HG02623 (cell line): ENCODE measurements around the gene FKBP10.
"Not testable (repeated sequence)": the region's sequence is repeated elsewhere in the genome, so short reads cannot be mapped to it uniquely, and the experiment has no call there.

ENCODE experiments used
- ATAC-seq: cut with Tn5 transposase; IDR thresholded peaks from one replicate; pipeline ENCODE4 v1.9.1; 2021; ENCODE audit warnings: moderate library complexity; ENCODE audit not compliant: unreplicated experiment

FKBP10 gene

DNA sequence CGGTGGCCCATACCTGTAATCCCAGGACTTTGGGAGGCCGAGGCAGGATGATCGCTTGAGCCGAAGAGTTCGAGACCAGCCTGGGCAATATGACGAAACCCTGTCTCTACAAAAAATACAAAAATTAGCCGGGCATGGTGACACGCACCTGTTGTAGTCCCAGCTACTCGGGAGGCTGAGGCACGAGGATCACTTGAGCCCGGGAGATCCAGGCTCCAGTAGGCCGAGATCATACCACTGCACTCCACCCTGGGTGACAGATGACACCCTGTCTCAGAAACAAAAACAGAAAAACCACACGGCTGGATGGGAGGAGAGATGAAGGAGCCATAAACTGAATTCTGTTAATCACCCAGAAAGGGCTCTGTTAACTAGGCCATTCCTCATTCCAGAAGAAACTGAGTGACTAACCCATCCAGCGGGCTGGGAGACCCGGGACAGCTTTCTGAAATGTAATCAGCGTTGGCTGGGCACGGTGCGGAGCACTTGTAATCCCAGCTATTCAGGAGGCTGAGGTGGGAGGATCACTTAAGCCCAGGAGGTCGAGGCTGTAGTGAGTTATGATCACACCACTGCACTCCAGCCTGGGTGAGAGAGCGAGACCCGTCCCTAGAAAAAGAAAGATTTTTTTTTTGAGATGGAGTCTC is 23.9 kb downstream of the FKBP10 start:
- ATAC-seq, result no peak

GRCh38 chr17:41837761-41838538 is 25.1 kb downstream of the FKBP10 start, which contains the start of gene KLHL10:
KLHL10 (plus strand) TSS chr17:41837825; CDS start chr17:41837933, 108 bp downstream.
- no peak for ATAC-seq

DNA sequence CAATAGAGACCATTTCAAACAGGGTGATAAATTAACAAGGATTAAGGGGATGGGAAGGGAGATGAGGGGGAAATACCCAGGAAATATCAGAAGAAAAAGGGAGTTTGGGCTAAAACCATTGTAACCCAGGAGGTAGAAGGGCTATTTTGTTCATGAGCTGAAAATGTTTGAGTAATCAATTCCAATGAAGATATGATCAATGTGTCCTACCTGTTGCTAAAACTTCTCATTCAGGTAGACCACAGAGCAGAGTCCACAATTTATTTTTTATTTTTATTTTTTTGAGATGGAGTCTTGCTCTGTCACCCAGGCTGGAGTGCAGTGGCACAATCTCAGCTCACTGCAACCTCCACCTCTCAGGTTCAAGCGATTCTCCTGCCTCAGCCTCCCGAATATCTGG is 26.6 kb downstream of the FKBP10 start:
- not testable (repeated sequence) for ATAC-seq

DNA sequence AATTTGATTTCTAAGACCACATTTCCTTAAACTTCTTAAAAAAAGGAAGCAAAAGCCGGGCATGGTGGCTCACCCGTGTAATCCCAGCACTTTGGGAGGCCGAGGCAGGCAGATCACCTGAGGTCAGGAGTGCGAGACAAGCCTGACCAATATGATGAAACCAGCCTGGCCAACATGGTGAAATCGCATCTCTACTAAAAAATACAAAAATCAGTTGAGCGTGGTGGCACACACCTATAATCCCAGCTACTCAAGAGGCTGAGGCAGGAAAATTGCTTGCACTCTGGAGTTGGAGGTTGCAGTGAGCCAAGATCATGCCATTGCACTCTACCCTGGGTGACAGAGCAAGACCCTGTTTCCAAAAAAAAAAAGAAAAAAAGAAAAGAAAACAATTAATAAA is 28.0 kb downstream of the FKBP10 start:
- ATAC-seq, result not testable (repeated sequence)

- ATAC-seq, result no peak
These were observed 32.2 kb downstream of the FKBP10 start for GRCh38 chr17:41844971-41845370.

- ATAC-seq, result no peak
These were observed 36.0 kb downstream of the FKBP10 start for GRCh38 chr17:41848788-41849187.

- no peak for ATAC-seq
These were observed 36.6 kb downstream of the FKBP10 start for GRCh38 chr17:41849251-41849990.

GRCh38 chr17:41851382-41851781 is 38.6 kb downstream of the FKBP10 start:
- ATAC-seq, result not testable (repeated sequence)

DNA sequence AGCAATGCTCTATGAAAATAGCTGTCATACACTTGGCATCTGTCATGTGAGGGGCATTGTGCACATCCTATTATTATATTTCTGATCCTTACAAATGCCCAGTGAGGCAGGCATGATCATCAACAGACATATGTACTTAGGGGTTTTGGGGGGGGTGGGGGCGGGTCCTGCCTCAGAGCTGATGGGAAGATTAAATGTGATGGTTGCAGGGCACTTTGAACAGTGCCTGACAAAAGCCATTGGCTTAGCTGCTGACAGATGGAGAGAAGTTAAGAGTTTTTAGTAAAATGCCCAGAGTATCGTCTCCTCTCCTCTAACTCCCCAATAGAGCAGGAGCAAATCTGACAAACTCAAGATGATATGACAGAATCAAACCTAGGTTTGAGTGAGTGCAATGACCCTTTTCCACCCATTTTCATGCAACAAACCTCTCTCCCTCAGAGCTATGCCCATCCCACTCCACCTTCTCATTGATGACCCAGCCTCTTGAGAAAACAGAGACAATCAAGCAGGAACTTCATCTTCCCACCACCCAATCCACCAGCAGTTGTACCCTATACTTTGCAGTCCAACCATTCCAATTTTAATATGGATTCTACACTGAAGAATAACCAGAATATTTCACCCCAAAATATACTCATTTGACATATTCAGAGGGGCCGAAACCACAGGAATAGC is 47.6 kb downstream of the FKBP10 start:
- ATAC-seq, result no peak

- no peak for ATAC-seq
These were observed 50.5 kb downstream of the FKBP10 start for GRCh38 chr17:41863074-41863848.

GRCh38 chr17:41864498-41864835 is 51.7 kb downstream of the FKBP10 start:
- ATAC-seq, result peak; percentile 14

GRCh38 chr17:41864836-41865595 is 52.2 kb downstream of the FKBP10 start, which contains the start of gene KLHL11:
KLHL11 (minus strand) TSS chr17:41865423; CDS start chr17:41865370, 53 bp downstream.
- ATAC-seq, result peak; percentile 77

GRCh38 chr17:41865596-41865893 is 52.7 kb downstream of the FKBP10 start:
- no peak for ATAC-seq

- no peak for ATAC-seq
These were observed 55.8 kb downstream of the FKBP10 start for GRCh38 chr17:41868568-41868967.

DNA sequence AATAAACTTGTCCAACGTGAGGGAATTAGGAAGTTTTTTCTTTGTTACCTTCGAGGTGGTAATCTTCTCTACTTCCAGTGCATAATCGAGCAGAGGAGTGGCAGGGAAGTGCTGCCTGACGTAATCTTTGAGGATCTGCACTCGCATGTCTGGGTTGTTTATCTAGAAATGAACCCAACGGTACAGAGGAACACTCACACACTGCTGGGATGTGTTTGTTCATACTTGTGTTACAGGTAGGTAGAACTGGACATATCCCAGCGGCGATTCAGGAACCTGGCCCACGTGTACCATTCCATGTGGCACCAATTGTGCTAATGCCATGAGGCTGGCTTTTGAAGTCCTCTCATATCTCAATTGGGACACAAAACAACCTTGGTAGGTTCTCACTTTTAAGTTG is 56.6 kb downstream of the FKBP10 start:
- no peak for ATAC-seq

- no peak for ATAC-seq
These were observed 57.3 kb downstream of the FKBP10 start for GRCh38 chr17:41870097-41870496.

DNA sequence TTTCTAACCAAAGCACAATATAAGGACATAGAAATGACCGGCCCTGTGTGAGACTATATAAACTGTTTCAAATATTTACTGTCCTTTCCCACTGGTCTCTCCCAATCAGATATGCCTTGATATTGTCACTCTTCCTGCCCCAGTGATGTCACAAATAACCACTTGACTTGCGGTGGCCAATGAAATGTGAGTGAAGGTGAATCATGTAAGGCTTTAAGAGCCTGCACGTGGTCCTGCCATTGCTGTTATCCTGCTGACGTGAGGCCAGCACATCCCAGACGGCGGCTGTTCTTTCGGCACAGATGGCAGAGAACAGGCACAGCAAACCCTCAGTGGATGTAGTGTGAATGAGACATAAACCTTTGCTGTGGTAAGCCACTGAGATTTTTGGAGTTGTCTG is 57.8 kb downstream of the FKBP10 start:
- no peak for ATAC-seq

- ATAC-seq, result no peak
These were observed 59.0 kb downstream of the FKBP10 start for GRCh38 chr17:41871789-41872188.
